Measurements from ENCODE around the gene UTP15.

DNA sequence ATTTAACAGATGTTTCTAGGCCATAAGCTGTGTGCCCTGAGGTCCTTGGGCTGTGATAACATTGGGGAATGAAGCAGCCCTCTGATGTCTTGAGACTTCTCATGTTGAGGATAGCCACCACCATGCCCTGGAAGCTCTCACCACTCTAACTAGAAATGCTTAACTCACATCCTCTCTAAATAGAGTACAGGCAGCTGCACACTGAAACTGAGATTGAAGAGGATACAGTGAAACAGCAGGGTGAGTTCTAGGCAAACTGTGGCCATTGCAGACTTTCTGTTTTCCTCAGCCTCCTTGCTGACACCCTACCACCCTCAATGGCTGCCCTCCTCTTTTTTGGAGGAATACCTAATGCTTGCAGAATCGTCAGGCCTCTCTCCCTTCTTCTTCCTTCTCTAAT lies 22.4 kb downstream of the UTP15 start:
- TF ChIP-seq, protein P1, sequence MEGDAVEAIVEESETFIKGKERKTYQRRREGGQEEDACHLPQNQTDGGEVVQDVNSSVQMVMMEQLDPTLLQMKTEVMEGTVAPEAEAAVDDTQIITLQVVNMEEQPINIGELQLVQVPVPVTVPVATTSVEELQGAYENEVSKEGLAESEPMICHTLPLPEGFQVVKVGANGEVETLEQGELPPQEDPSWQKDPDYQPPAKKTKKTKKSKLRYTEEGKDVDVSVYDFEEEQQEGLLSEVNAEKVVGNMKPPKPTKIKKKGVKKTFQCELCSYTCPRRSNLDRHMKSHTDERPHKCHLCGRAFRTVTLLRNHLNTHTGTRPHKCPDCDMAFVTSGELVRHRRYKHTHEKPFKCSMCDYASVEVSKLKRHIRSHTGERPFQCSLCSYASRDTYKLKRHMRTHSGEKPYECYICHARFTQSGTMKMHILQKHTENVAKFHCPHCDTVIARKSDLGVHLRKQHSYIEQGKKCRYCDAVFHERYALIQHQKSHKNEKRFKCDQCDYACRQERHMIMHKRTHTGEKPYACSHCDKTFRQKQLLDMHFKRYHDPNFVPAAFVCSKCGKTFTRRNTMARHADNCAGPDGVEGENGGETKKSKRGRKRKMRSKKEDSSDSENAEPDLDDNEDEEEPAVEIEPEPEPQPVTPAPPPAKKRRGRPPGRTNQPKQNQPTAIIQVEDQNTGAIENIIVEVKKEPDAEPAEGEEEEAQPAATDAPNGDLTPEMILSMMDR (conservative IDR thresholded peaks at IDR 0.05; ENCODE audit: low read depth, low read length), result no peak
- no peak for TF ChIP-seq EZH2phosphoT487 (IDR thresholded peaks at IDR 0.05; ENCODE audit: borderline replicate concordance, low read length)
- no peak for TF ChIP-seq EZH2 (IDR thresholded peaks at IDR 0.05; ENCODE audit: low read length, unreplicated experiment)
